Islet of Langerhans (tissue), 1 donor: ENCODE results near the gene C2orf72.
"Not testable (repeated sequence)": the region's sequence is repeated elsewhere in the genome, so short reads cannot be mapped to it uniquely, and the experiment has no call there.

ENCODE experiments used
- FAIRE-seq: peaks from one replicate; lab custom pipeline; 2011; peaks lifted over from hg19 to GRCh38; lab: Jason Lieb, UNC

Gene C2orf72

GRCh38 chr2:231037202-231037730, at the start of gene C2orf72:
C2orf72 (plus strand) TSS chr2:231037523; CDS start chr2:231037566, 43 bp downstream.
- no peak for FAIRE-seq

GRCh38 chr2:230989731-230990130, 47.6 kb upstream of the C2orf72 start:
- FAIRE-seq: no peak

GRCh38 chr2:230990131-230990898, 47.0 kb upstream of the C2orf72 start:
- no peak for FAIRE-seq

GRCh38 chr2:230990899-230991150, 46.5 kb upstream of the C2orf72 start:
- FAIRE-seq: no peak

- FAIRE-seq: no peak
These were observed 45.7 kb upstream of the C2orf72 start for GRCh38 chr2:230991598-230991997.

- FAIRE-seq: no peak
These were observed 41.5 kb upstream of the C2orf72 start, which contains the start of gene SPATA3 for GRCh38 chr2:230995821-230996220. SPATA3 (plus strand) TSS chr2:230996121; CDS start chr2:230996234, 113 bp downstream.

- no peak for FAIRE-seq
These were observed 40.7 kb upstream of the C2orf72 start for GRCh38 chr2:230996661-230997060.

GRCh38 chr2:230998882-230999281, 38.4 kb upstream of the C2orf72 start:
- FAIRE-seq: no peak

GRCh38 chr2:230999477-230999876, 37.8 kb upstream of the C2orf72 start:
- FAIRE-seq: no peak

GRCh38 chr2:231000211-231000904, 37.0 kb upstream of the C2orf72 start:
- no peak for FAIRE-seq

GRCh38 chr2:231001036-231001435, 36.3 kb upstream of the C2orf72 start:
- no peak for FAIRE-seq

GRCh38 chr2:231001921-231002320, 35.4 kb upstream of the C2orf72 start:
- FAIRE-seq: no peak

GRCh38 chr2:231002641-231003040, 34.7 kb upstream of the C2orf72 start:
- no peak for FAIRE-seq

GRCh38 chr2:231003186-231003585, 34.1 kb upstream of the C2orf72 start:
- FAIRE-seq: no peak

GRCh38 chr2:231004930-231005329, 32.4 kb upstream of the C2orf72 start:
- FAIRE-seq: not testable (repeated sequence)

GRCh38 chr2:231007286-231008098, 29.8 kb upstream of the C2orf72 start:
- FAIRE-seq: no peak

- FAIRE-seq: no peak
These were observed 29.2 kb upstream of the C2orf72 start for GRCh38 chr2:231008131-231008530.

- no peak for FAIRE-seq
These were observed 27.9 kb upstream of the C2orf72 start for GRCh38 chr2:231009236-231009919.

- no peak for FAIRE-seq
These were observed 27.1 kb upstream of the C2orf72 start for GRCh38 chr2:231010201-231010730.

- FAIRE-seq: no peak
These were observed 25.8 kb upstream of the C2orf72 start for GRCh38 chr2:231011526-231011925.

GRCh38 chr2:231012463-231012862, 24.9 kb upstream of the C2orf72 start:
- FAIRE-seq: peak; percentile 71

GRCh38 chr2:231013820-231014219, 23.5 kb upstream of the C2orf72 start:
- no peak for FAIRE-seq
